GF-D8 (cell line): Measurements from ENCODE around the gene PIP5K1A.
"Not testable (repeated sequence)": the region's sequence is repeated elsewhere in the genome, so short reads cannot be mapped to it uniquely, and the experiment has no call there.

Source experiments
- DNase-seq: peaks from one replicate; lab custom pipeline; 2025; lab: John Stamatoyannopoulos, UW

PIP5K1A gene, protein sequence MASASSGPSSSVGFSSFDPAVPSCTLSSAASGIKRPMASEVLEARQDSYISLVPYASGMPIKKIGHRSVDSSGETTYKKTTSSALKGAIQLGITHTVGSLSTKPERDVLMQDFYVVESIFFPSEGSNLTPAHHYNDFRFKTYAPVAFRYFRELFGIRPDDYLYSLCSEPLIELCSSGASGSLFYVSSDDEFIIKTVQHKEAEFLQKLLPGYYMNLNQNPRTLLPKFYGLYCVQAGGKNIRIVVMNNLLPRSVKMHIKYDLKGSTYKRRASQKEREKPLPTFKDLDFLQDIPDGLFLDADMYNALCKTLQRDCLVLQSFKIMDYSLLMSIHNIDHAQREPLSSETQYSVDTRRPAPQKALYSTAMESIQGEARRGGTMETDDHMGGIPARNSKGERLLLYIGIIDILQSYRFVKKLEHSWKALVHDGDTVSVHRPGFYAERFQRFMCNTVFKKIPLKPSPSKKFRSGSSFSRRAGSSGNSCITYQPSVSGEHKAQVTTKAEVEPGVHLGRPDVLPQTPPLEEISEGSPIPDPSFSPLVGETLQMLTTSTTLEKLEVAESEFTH

DNA sequence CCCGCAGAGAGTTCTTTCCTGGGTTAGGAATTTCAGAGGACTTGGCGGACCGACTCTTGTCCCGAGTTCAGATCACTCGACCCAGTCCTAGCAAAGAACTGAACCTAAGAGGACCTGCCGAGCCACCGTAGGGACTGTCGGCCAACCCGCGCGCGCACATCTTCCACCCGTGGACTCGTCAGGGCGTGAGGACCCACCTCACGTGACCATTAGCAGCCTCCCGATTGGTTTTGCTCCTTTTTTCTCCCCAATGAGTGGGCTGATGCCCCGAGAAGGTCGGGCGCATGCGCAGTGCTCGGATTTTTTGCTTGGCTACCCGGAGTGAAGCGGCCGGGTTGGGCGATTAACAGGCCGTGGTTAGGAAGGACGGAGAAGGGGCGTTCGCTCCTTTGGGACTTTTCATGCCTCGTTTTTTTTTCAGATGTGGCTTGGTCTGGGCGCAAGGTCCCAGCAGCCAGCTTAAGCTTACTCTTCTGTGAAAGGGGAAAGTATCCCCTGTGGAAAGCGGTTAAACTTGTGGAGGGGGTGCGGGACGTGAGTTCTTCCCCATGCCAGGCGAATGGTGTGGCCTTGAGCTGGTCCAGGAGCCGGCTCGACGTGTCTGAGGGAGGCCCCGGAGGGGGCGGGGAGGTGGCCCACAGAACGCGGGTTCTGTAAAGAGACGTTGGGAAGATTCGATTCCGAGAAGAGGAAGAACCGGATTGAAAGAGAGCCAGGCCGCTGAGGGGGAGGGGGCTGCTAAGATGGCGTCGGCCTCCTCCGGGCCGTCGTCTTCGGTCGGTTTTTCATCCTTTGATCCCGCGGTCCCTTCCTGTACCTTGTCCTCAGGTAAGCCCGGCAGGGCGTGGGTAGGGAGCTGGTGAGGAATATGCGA is at the start of gene PIP5K1A:
Gene PIP5K1A (plus strand): TSS at position 299 of the 874 bp plus-strand sequence. CDS start 445 bp downstream, at position 744.
- DNase-seq = peak; percentile 94

DNA sequence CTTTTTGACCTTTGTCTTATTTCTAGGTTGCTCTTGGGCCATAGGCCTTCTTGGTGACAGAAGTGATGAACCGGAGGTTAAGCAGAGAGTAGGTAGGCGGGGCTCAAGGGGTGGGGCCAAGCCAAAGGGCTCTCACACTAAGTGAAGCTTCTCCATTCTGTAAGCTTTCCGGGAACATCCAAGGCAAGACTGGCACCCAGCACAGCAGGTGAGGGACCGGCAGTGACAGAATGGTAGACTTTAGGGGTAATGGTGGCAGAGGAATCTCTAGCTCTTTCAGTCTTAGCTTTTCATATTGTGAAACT is 41.9 kb upstream of the PIP5K1A start, which contains the start of gene TNFAIP8L2:
Gene TNFAIP8L2 (plus strand): TSS at position 135 of the 305 bp plus-strand sequence. CDS start 2,049 bp downstream, outside the sequence.
- peak; percentile 78 for DNase-seq

DNA sequence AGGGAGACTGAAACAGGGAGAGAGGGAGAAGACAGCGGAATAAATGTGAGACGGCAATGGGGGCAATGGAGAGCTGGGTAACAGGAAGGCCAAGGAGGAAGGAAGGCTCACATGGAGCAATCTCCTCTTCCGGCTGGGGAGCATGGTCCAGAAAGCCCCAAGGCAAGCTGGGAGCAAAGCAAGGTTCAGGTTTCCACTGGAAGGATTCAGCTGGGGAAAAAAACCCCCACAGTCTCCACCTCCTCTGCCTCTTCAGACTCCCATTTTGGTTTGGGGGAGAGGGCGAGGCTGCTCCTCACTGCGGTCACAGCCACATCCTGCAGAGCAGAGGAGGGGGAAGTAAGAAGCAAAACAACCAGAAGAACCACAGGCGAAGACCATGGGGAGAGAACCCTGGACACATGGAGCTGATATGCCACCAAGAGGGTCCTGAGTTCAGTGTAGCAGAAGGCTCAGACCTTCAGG is 41.3 kb upstream of the PIP5K1A start:
- DNase-seq = peak; percentile 97

DNA sequence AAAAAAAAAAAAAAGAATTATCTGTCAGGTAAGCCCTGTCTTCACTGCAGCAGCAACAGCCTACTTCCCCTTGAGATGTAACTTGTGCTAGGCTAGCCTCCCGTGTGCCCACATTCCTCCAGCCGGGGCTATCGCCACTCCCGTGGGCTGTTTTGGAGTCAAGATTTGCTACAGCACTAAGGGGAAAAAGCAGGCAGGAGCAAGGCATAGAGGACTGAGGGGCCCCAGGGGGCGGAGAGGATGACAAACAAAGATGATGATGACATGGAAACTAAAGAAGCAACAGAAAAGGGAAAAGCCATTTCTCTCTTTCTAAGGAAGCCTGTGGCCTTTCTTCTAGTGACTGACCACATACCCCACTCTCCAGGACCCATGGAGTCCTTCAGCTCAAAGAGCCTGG is 40.0 kb upstream of the PIP5K1A start:
- peak; percentile 10 for DNase-seq

DNA sequence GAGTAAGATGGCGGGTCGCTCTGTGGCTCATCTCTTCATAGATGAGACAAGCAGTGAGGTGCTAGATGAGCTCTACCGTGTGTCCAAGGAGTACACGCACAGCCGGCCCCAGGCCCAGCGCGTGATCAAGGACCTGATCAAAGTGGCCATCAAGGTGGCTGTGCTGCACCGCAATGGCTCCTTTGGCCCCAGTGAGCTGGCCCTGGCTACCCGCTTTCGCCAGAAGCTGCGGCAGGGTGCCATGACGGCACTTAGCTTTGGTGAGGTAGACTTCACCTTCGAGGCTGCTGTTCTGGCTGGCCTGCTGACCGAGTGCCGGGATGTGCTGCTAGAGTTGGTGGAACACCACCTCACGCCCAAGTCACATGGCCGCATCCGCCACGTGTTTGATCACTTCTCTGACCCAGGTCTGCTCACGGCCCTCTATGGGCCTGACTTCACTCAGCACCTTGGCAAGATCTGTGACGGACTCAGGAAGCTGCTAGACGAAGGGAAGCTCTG is 39.6 kb upstream of the PIP5K1A start:
- no peak for DNase-seq

DNA sequence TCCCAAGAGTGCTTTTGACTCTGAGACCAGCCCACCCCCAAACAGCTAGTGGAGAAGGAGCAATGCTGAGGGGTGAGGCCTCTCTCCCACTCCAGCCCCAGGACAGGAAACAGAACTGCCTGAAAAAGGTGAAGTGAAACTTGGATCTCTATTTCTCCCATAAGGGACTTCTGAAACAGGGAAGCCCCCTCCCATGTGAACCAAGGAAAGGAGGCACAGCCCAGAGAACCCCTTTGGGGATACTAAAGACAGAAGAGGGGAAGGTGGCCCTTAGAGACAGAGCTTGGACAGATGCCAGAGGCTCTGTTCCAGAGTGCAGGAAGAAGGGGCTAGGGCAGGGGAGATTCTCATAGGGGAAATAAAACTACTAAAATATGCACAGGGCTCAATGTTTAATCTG is 39.0 kb upstream of the PIP5K1A start:
- no peak for DNase-seq

DNA sequence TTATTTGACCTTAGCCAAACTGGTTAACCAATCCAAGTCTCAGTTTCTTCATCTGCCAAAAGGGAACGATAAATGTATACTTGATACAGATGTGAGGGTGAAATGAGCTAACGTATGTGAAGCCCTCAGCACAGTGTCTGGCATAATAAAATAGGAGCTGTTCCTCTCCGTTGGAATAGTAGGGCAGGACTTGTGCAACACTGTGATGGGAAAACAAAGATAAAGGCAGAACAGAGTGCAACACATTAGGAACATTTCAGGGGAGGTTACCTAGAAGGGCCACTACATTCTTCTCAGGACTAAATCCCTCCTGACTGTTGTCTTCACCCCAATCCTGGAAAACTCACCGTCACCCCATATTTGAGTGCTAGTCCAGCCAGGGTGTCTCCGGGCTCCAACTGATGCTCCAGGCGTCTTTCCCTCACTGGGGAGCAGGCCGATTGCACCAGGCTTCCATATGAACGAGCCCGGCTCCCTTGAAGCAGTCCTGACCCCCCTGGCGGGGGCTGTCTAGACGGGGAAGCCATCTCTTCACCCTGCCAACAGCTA is 33.5 kb upstream of the PIP5K1A start:
- no peak for DNase-seq

DNA sequence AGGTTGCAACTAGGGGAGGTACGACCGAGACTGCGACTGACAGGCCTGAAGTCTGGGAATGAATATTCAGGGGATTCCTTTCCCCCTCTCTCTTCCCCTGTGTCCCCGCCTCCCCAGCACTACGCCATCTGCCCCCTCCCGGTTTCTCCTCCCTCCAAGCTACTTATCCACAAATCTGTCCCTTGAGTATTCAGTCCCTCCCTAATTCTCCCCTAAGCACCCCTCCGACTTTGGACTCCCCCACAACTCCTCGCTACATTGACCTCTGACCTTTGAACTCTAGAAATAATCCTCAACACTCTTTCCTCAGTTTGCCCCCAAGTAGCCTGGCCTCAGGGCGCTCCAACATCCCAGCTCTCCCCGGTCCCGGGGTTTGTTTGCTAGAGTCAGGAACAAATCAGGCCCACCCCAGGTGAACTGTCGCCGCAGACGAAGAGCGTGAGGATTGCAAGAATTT is 33.0 kb upstream of the PIP5K1A start:
- DNase-seq = no peak

DNA sequence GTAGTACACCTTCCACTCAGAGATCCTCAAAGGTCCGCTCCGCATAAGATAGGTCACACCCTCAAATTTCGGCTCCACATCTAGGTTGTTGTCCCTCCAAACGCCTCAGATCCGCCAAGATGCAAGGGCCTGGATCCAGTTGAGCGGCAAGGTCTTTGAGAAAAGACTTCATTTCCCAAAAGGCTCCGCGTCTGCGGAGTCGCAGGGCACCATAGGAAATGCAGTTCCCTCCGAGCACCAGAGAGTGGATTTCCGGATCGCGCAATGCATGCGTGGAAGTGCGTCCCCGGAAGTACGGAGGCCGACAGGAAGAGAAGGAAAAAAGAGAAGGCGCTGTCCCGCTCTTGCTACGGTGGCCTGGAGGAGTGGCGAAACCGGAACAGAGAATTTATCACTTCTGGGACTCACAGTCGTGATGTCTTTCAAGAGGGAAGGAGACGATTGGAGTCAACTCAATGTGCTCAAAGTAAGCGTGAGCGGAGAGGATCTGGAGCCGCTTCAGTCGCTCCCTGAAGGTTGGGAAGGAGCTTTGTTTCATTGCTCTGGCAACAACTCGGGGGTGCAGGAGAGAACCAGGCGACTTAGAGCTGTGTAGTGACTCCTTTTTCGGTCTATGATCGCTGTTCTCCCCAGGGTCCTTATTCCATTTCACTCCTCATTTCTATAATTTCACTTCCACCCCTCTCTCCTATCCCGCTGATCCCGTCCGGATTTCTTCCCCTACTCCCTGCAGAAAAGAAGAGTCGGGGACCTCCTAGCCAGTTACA is 32.4 kb upstream of the PIP5K1A start, which contains the start of the genes LYSMD1 and SCNM1:
Gene LYSMD1 (minus strand): TSS at position 165 of the 767 bp plus-strand sequence. CDS start 644 bp downstream, outside the sequence.
Gene SCNM1 (plus strand): TSS at position 407 of the 767 bp plus-strand sequence. CDS start 9 bp downstream, at position 416.
- DNase-seq = peak; percentile 97

DNA sequence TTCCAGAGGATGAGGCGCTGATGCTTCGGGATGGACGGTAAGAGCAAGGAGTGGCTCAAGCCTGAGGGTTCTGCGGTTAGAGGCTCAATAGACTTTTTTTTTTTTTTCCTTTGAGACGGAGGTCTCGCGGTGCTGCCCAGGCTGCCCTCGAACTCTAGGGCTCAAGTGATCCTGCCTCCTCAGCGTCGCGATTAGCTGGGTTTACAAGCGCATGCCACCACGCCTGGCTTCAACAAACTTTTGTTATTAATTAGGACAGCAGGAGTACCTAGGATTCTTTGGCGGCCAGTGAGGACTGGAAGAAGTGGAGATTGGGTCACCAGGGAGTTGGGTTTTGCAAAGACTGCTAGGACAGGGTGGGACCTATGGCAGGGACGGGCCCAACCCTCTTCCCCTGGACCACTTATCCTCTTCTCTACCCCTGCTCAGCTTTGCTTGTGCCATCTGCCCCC is 31.8 kb upstream of the PIP5K1A start:
- no peak for DNase-seq

DNA sequence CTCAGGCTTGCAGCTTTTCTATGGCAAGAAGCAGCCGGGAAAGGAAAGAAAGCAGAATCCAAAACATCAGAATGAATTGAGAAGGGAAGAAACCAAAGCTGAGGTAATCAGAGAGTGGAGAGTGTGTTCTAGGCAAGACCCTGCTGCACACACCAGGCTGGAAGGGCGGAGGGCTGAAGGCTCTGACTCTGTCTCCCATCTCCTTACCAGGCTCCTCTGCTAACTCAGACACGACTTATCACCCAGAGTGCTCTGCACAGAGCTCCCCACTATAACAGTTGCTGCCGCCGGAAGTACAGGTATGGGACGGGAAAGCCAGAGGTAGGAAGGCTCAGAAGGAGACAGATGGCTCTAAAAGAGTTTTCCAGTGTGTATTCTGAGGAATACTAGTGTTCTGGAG is 31.2 kb upstream of the PIP5K1A start:
- no peak for DNase-seq

DNA sequence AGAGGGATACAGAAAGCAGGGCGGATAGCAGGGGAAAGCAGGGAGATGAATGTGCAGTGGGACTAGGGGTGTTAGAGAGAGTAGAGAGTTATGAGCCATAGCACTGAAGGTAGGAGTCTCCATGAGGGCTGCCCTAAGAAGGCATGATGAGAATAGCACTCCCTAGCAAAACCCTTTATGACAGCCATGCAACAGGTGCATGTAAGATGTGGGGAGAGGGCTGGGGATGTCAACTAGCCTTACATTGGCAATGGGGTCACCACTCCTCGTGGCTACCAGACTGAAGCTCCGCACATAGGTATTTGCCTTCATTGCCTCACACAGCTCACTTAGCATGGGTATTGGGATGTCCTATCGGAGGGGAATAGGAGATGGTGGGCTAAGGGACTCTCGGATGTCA is 27.2 kb upstream of the PIP5K1A start:
- DNase-seq = no peak

DNA sequence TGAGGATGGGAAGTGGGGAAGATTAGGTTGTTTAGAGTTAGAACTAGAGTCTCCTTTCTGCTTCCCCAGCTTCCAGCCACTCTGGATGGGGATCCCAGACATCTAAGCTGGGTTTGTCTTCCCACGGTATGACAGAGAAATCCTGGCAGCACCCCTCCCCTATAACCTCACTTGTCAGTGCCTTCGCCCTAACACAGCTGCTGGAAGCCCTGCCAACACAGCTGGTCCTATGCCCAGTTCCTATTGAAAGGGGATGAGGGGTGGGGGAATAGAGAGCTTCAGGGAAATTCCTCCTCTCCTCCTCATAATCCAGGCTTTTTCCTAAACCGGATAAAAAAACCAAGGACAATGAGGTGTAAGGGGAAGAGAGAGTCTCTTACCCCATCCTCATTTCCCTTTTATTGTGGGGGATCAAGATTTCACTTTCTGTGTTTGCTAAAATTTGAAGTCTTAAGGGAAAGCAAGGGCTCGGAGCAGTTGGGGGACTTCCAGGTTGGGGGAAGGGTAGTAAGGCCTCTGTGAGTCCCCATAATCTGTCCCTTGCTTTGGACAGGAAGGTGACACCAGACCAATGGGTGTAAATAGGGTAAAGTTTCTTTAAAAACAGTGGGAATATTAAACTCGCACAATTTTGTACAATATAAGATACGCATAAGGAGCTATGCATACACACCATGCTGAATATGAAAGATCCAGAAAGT is 23.2 kb upstream of the PIP5K1A start:
- no peak for DNase-seq

DNA sequence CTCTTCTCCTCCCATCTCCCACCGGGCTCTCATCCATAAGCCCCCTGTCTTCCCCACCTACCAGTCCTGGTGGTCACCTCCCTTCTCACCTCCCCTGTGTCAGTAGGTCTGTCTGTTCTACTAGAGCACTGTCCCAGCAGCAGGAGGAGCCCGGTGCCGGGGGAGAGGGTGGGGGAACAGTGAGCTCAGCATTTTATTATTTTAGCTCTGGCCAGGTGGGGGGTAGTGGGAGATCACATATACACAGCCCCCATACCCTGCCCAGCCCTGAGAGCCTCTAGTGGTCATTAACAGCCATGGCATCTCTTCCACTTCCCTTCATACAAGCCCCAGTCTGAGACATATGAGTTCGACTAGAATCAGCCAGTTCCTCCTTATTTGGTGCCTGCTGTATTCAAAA is 22.5 kb upstream of the PIP5K1A start, which contains the start of gene TMOD4:
Gene TMOD4 (minus strand): TSS at position 119 of the 400 bp plus-strand sequence. CDS start 1,106 bp downstream, outside the sequence.
- no peak for DNase-seq

DNA sequence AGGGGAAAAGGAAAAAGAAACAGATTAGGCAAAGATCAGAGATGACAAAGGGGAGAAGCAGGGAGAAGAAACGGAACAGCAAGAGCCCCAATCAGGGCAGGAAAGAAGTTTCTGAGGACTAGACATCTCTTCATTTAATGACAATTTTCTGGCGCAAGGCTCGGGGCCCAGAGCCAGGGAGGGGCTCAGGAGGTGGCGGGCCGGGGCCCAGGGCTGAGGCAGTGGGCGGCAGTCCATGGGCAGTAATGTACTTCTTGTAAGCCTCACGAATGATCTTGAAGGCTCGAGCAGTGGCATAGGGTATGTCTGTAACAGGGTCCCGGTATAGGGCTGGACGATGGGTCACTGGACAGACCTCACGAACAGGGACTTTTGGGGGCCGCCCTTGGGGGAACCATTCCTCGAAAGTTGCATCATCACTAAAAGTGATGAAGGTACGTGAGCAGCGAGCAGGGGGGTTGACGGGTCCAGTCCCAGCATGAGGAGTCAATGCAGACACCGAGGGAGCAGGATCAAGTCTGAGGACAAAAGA is 21.8 kb upstream of the PIP5K1A start:
- DNase-seq = no peak

DNA sequence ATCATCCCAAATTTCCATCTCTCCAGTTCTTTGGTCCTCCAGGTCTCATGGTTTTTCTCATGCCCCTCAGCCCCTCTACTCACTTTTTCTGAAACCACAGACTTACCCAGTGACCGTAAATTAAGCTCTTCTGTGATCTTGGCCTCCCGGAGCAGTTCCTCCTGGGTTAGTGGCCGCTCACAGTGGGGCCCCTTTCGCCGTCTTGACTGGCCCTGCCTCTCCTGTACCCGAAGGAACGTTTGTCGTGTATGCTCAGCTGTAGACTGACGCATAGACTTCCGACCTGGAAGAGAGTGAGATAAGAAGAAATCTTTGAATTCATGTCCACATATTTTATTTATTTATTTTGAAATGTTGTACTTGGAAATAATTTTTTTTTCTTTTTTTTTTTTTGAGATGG is 14.1 kb upstream of the PIP5K1A start:
- DNase-seq = no peak

DNA sequence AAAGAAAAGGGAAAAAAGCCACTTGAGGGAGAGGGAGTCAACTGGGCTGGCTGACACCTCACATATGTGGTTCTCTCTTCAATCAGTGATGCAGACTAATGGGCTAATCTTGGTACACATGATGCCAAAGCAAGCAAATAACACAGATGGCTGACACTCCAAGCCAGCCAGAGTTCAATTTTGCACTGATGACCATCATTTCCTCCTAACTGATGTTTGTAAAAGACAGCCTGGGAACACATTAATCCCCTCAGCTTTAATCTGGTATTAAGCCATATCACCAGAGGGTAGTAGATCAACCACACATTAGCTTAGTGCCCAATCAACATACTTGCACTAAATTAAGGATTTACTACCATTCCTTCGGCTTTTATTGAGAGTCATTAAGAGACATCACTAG is 11.1 kb upstream of the PIP5K1A start:
- no peak for DNase-seq

DNA sequence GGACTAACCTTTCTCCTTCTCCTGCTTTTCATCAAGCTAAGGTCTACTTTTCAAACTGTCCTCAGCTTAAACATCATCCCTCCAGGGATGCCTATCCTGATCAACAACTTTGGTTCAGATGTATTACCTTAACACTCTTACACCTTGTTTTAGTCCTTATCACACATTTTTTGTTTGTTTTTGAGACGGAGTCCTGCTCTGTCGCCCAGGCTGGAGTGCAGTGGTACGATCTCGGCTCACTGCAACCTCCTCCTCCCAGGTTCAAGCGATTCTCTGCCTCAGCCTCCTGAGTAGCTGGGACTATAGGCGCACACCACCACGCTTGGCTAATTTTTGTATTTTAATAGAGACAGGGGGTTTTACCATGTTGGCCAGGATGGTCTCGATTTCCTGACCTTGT is 9.7 kb upstream of the PIP5K1A start:
- not testable (repeated sequence) for DNase-seq

DNA sequence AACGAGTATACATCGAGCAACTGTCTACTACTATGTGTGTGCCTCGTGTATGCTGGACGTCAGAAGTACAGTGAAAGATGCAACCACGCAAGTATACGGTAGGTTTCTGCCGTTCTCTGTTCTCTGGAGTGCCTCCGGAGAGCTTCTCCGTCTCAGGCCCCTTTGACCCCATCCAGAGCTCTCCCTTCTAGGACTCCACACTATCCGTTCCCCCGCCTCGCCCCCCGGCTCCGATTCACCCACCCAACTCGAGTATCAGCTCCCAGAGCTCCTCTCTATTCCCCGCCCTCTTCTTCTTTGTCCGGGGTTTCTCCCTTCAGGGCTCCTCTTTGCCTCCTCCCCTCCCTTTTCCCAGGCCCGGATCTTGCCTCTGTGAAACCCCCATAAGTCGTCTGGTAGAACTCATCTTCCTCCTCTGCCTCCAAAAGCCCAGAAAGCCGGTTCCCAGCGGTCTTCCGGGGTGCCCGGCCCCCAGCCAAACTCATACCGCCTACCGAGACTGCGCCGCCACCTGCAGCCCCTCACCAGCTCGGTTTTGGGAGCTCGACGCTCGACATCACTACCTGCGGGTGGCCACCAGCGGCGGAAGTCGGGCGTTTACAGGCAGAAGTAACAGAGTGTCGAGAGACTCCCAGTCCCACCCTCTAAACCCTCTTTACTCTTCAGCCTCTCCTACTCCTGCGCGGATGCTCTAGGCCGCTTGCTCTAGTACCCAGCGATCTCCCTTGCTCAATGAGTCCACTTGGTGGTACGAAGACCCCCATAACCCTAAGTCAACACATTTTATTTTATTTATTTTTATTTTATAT is 8.5 kb upstream of the PIP5K1A start, which contains the start of gene VPS72:
Gene VPS72 (minus strand): TSS at position 561 of the 809 bp plus-strand sequence. CDS start 76 bp downstream, at position 485.
- DNase-seq = peak; percentile 81
